ENCODE measurements around the gene PAK5. TPM values are rescaled to one million over a fixed set of nuclear protein-coding genes. Genes with fewer than 3 reads are reported as not detected.

Gene PAK5
- total and polyA plus RNA-seq, 12 donors = 0.04 TPM; not detected in 11

GRCh38 chr20:9884061-9884460 lies 45.2 kb upstream of the PAK5 start:
- ATAC-seq = no peak
- Histone ChIP-seq H3K36me3 (no peaks in the 10 kb centered on the region), H3K9me3 (peaks cover 0 to 2% (median 0%) of the 10 kb centered on the region in 11 donors), H3K4me1 (no peaks in the 10 kb centered on the region), H3K27ac (no peak overlapping the region), H3K4me3 (no peak overlapping the region), H3K27me3 (peaks cover 0 to 9% (median 0%) of the 10 kb centered on the region in 7 donors)
- intact Hi-C loops (cut with DNase I) = no loop called here
- no peak for DNase-seq
- no peak for TF ChIP-seq CTCF (IDR thresholded peaks at IDR 0.05)
- 36 to 45% methylated on average over 1 of the region's 1 CpG for WGBS, 2 donors

GRCh38 chr20:9877932-9878495 lies 39.1 kb upstream of the PAK5 start:
- intact Hi-C loops (cut with DNase I) = no loop called here
- Histone ChIP-seq H3K36me3 (no peaks in the 10 kb centered on the region), H3K27ac (no peak overlapping the region), H3K4me1 (no peaks in the 10 kb centered on the region), H3K4me3 (no peak overlapping the region), H3K27me3 (no peaks in the 10 kb centered on the region), H3K9me3 (peaks cover 0 to 20% (median 0%) of the 10 kb centered on the region in 11 donors)
- no peak for ATAC-seq
- 38 to 43% methylated on average over 3 of the region's 3 CpGs for WGBS, 2 donors
- TF ChIP-seq CTCF (IDR thresholded peaks at IDR 0.05) = no peak
- no peak for DNase-seq

GRCh38 chr20:9867196-9867980 lies 28.5 kb upstream of the PAK5 start:
- H3K27ac ChIP-seq = no peak overlapping the region
- ATAC-seq = no peak
- H3K4me3 ChIP-seq = no peak overlapping the region
- TF ChIP-seq CTCF (IDR thresholded peaks at IDR 0.05) = no peak
- no peaks in the 10 kb centered on the region for H3K27me3 ChIP-seq
- WGBS, 2 donors = 66% methylated on average over 6 of the region's 6 CpGs
- no peaks in the 10 kb centered on the region for H3K36me3 ChIP-seq
- intact Hi-C loops (cut with DNase I) = no loop called here
- no peaks in the 10 kb centered on the region for H3K9me3 ChIP-seq
- DNase-seq = no peak
- H3K4me1 ChIP-seq = peaks cover 0 to 3% (median 0%) of the 10 kb centered on the region in 9 donors

GRCh38 chr20:9852566-9852965 lies 13.7 kb upstream of the PAK5 start:
- Histone ChIP-seq H3K36me3 (no peaks in the 10 kb centered on the region), H3K4me3 (no peak overlapping the region), H3K27ac (no peak overlapping the region), H3K9me3 (peaks cover 0 to 3% (median 0%) of the 10 kb centered on the region in 11 donors), H3K4me1 (no peaks in the 10 kb centered on the region), H3K27me3 (peaks cover 0 to 2% (median 0%) of the 10 kb centered on the region in 7 donors)
- intact Hi-C loops (cut with DNase I) = no loop called here
- DNase-seq (no peak), ATAC-seq (no peak)
- whole genome bisulfite sequencing, 2 donors = 86 to 91% methylated on average over 2 of the region's 2 CpGs
- TF ChIP-seq CTCF (IDR thresholded peaks at IDR 0.05) = no peak
